ENCODE results near the gene DYNC1H1.

Gene DYNC1H1

GRCh38 chr14:102088012-102088792, 123.8 kb downstream of the DYNC1H1 start:
- peak; percentile 31 to 61 for DNase-seq (ENCODE audit: low read depth in 2 of 2)

GRCh38 chr14:102089621-102090343, 125.4 kb downstream of the DYNC1H1 start:
- no peak for DNase-seq (ENCODE audit: low read depth in 2 of 2)

GRCh38 chr14:102090713-102091112, 126.3 kb downstream of the DYNC1H1 start:
- no peak for DNase-seq (ENCODE audit: low read depth in 2 of 2)

- DNase-seq (ENCODE audit: low read depth in 2 of 2) = no peak
Measured at GRCh38 chr14:102092806-102093205, 128.4 kb downstream of the DYNC1H1 start.

GRCh38 chr14:102094101-102094500, 129.7 kb downstream of the DYNC1H1 start:
- DNase-seq (ENCODE audit: low read depth in 2 of 2) = no peak

GRCh38 chr14:102095231-102095870, 131.0 kb downstream of the DYNC1H1 start:
- no peak for DNase-seq (ENCODE audit: low read depth in 2 of 2)

- no peak for DNase-seq (ENCODE audit: low read depth in 2 of 2)
Measured at GRCh38 chr14:102095871-102096568, 131.6 kb downstream of the DYNC1H1 start.

- DNase-seq (ENCODE audit: low read depth in 2 of 2) = peak; percentile 49 to 63
Measured at GRCh38 chr14:102096569-102097188, 132.3 kb downstream of the DYNC1H1 start.

- no peak for DNase-seq (ENCODE audit: low read depth in 2 of 2)
Measured at GRCh38 chr14:102097441-102098135, 133.2 kb downstream of the DYNC1H1 start.

GRCh38 chr14:102103062-102103695, 138.8 kb downstream of the DYNC1H1 start:
- no peak for DNase-seq (ENCODE audit: low read depth in 2 of 2)

- no peak for DNase-seq (ENCODE audit: low read depth in 2 of 2)
Measured at GRCh38 chr14:102105369-102105768, 141.0 kb downstream of the DYNC1H1 start.
